ENCODE data around the gene SUPT6H.
A peak's percentile ranks its signal among the peaks of the same experiment; 100 is the strongest.

SUPT6H gene

GRCh38 chr17:28717578-28718332, 55.8 kb downstream of the SUPT6H start, which contains the start of gene RAB34:
Gene RAB34 (minus strand): TSS chr17:28717868. CDS start chr17:28717266, 602 bp downstream.
- Histone ChIP-seq H3K4ac (ENCODE audit: low read depth in 1 of 2, low read length in 2 of 2) (peak within 1 kb of the TSS; percentile 88 to 97), H3K27me3 (ENCODE audit: control insufficient read depth in 1 of 2, insufficient read depth in 1 of 2, low read length in 2 of 2) (no peaks in the 10 kb centered on the region), H2BK12ac (ENCODE audit: low read length in 2 of 2) (peak within 1 kb of the TSS; percentile 85 to 90), H3K4me1 (ENCODE audit: control insufficient read depth, insufficient read depth, low read depth, low read length) (peaks cover 21% of the 10 kb centered on the region), H2BK15ac (ENCODE audit: low read depth, poor library complexity, severe bottlenecking) (peak within 1 kb of the TSS; percentile 87), H3K9me3 (ENCODE audit: control insufficient read depth, low read length) (no peaks in the 10 kb centered on the region), H3K18ac (ENCODE audit: low read depth in 1 of 2, low read length in 2 of 2) (peak within 1 kb of the TSS; percentile 96 to 98), H2AK5ac (ENCODE audit: low read length, severe bottlenecking) (peak within 1 kb of the TSS; percentile 78), H3K4me2 (ENCODE audit: low read length, poor library complexity, severe bottlenecking) (peak within 1 kb of the TSS; percentile 78), H2BK5ac (ENCODE audit: low read depth, low read length, poor library complexity, severe bottlenecking) (peak within 1 kb of the TSS; percentile 99), H3K9ac (ENCODE audit: low read length) (peak within 1 kb of the TSS; percentile 95), H2AFZ (ENCODE audit: low read depth, low read length) (peak within 1 kb of the TSS; percentile 60), H3K36me3 (ENCODE audit: control insufficient read depth in 1 of 2, insufficient read depth in 2 of 2, low read depth in 1 of 2, low read length in 2 of 2) (peaks cover 41 to 48% of the 10 kb centered on the region in 2 experiments), H4K91ac (ENCODE audit: low read length) (peak within 1 kb of the TSS; percentile 88), H3K79me1 (replicated peaks; ENCODE audit: low read length, poor library complexity, severe bottlenecking) (peaks cover 10% of the 10 kb centered on the region), H4K8ac (ENCODE audit: low read length) (peak within 1 kb of the TSS; percentile 93), H3K4me3 (ENCODE audit: insufficient read depth in 1 of 2, low read depth in 1 of 2, low read length in 2 of 2) (peak within 1 kb of the TSS; percentile 73 to 99), H3K23ac (ENCODE audit: low read length in 2 of 2) (peak within 1 kb of the TSS; percentile 46 to 67), H3K14ac (ENCODE audit: low read length in 2 of 2) (peak within 1 kb of the TSS in 1 of 2 experiments; percentile 93), H3K27ac (ENCODE audit: low read length, poor library complexity, severe bottlenecking) (peak within 1 kb of the TSS; percentile 98), H2BK120ac (ENCODE audit: low read depth, low read length) (peak within 1 kb of the TSS; percentile 65)
- DNase-seq = peak; percentile 94
- 2% methylated on average over 48 of the region's 60 CpGs for WGBS

- no peak overlapping the region for H3K23ac ChIP-seq (ENCODE audit: low read length in 2 of 2)
- H2BK12ac ChIP-seq (ENCODE audit: low read length in 2 of 2) = peak overlapping the region; percentile 7 to 14
These were observed 56.5 kb downstream of the SUPT6H start for GRCh38 chr17:28718333-28719020.

GRCh38 chr17:28719021-28719433, 57.0 kb downstream of the SUPT6H start:
- H2BK12ac ChIP-seq (ENCODE audit: low read length in 2 of 2) = peak overlapping the region in 1 of 2 experiments; percentile 78
- H3K27me3 ChIP-seq (ENCODE audit: control insufficient read depth in 1 of 2, insufficient read depth in 1 of 2, low read length in 2 of 2) = no peaks in the 10 kb centered on the region
- no peak for DNase-seq
- WGBS = 15% methylated on average over 17 of the region's 18 CpGs
- H3K9ac ChIP-seq (ENCODE audit: low read length) = peak overlapping the region; percentile 95
- H3K4me1 ChIP-seq (ENCODE audit: control insufficient read depth, insufficient read depth, low read depth, low read length) = peaks cover 22% of the 10 kb centered on the region
- peak overlapping the region; percentile 70 for H4K91ac ChIP-seq (ENCODE audit: low read length)
- no peak overlapping the region for H2BK5ac ChIP-seq (ENCODE audit: low read depth, low read length, poor library complexity, severe bottlenecking)
- H3K4me2 ChIP-seq (ENCODE audit: low read length, poor library complexity, severe bottlenecking) = peak overlapping the region; percentile 39
- H3K27ac ChIP-seq (ENCODE audit: low read length, poor library complexity, severe bottlenecking) = peak overlapping the region; percentile 98
- H3K4ac ChIP-seq (ENCODE audit: low read depth in 1 of 2, low read length in 2 of 2) = peak overlapping the region in 1 of 2 experiments; percentile 84
- H3K18ac ChIP-seq (ENCODE audit: low read depth in 1 of 2, low read length in 2 of 2) = peak overlapping the region; percentile 69 to 85
- H2AFZ ChIP-seq (ENCODE audit: low read depth, low read length) = no peak overlapping the region
- H2AK5ac ChIP-seq (ENCODE audit: low read length, severe bottlenecking) = peak overlapping the region; percentile 25
- no peak overlapping the region for H2BK15ac ChIP-seq (ENCODE audit: low read depth, poor library complexity, severe bottlenecking)
- peak overlapping the region; percentile 1 for H2BK120ac ChIP-seq (ENCODE audit: low read depth, low read length)
- peak overlapping the region in 1 of 2 experiments; percentile 43 for H3K23ac ChIP-seq (ENCODE audit: low read length in 2 of 2)
- H3K4me3 ChIP-seq (ENCODE audit: insufficient read depth in 1 of 2, low read depth in 1 of 2, low read length in 2 of 2) = peak overlapping the region; percentile 20 to 99
- peak overlapping the region; percentile 65 for H4K8ac ChIP-seq (ENCODE audit: low read length)
- H3K79me1 ChIP-seq (replicated peaks; ENCODE audit: low read length, poor library complexity, severe bottlenecking) = peaks cover 7% of the 10 kb centered on the region
- peaks cover 39 to 52% of the 10 kb centered on the region in 2 experiments for H3K36me3 ChIP-seq (ENCODE audit: control insufficient read depth in 1 of 2, insufficient read depth in 2 of 2, low read depth in 1 of 2, low read length in 2 of 2)
- H3K9me3 ChIP-seq (ENCODE audit: control insufficient read depth, low read length) = no peaks in the 10 kb centered on the region
- H3K14ac ChIP-seq (ENCODE audit: low read length in 2 of 2) = no peak overlapping the region

More at GRCh38 chr17:28718333-28719020, 56.5 kb downstream of the SUPT6H start:
- H3K36me3 ChIP-seq (ENCODE audit: control insufficient read depth in 1 of 2, insufficient read depth in 2 of 2, low read depth in 1 of 2, low read length in 2 of 2) = peaks cover 44 to 51% of the 10 kb centered on the region in 2 experiments
- H2AK5ac ChIP-seq (ENCODE audit: low read length, severe bottlenecking) = peak overlapping the region; percentile 78
- peak overlapping the region; percentile 99 for H2BK5ac ChIP-seq (ENCODE audit: low read depth, low read length, poor library complexity, severe bottlenecking)
- peak overlapping the region; percentile 98 for H3K27ac ChIP-seq (ENCODE audit: low read length, poor library complexity, severe bottlenecking)
- H3K18ac ChIP-seq (ENCODE audit: low read depth in 1 of 2, low read length in 2 of 2) = peak overlapping the region; percentile 60 to 98
- peaks cover 9% of the 10 kb centered on the region for H3K79me1 ChIP-seq (replicated peaks; ENCODE audit: low read length, poor library complexity, severe bottlenecking)
- DNase-seq = no peak
- peaks cover 22% of the 10 kb centered on the region for H3K4me1 ChIP-seq (ENCODE audit: control insufficient read depth, insufficient read depth, low read depth, low read length)
- no peak overlapping the region for H2AFZ ChIP-seq (ENCODE audit: low read depth, low read length)
- peak overlapping the region; percentile 61 for H3K4me2 ChIP-seq (ENCODE audit: low read length, poor library complexity, severe bottlenecking)
- H3K14ac ChIP-seq (ENCODE audit: low read length in 2 of 2) = no peak overlapping the region
- H2BK120ac ChIP-seq (ENCODE audit: low read depth, low read length) = peak overlapping the region; percentile 65
- peak overlapping the region; percentile 93 for H4K8ac ChIP-seq (ENCODE audit: low read length)
- H2BK15ac ChIP-seq (ENCODE audit: low read depth, poor library complexity, severe bottlenecking) = no peak overlapping the region
- peak overlapping the region; percentile 79 to 84 for H3K4ac ChIP-seq (ENCODE audit: low read depth in 1 of 2, low read length in 2 of 2)
- peak overlapping the region; percentile 45 to 99 for H3K4me3 ChIP-seq (ENCODE audit: insufficient read depth in 1 of 2, low read depth in 1 of 2, low read length in 2 of 2)
- H3K27me3 ChIP-seq (ENCODE audit: control insufficient read depth in 1 of 2, insufficient read depth in 1 of 2, low read length in 2 of 2) = no peaks in the 10 kb centered on the region
- H4K91ac ChIP-seq (ENCODE audit: low read length) = peak overlapping the region; percentile 43
- WGBS = 6% methylated on average over 15 of the region's 18 CpGs
- H3K9ac ChIP-seq (ENCODE audit: low read length) = peak overlapping the region; percentile 95
- no peaks in the 10 kb centered on the region for H3K9me3 ChIP-seq (ENCODE audit: control insufficient read depth, low read length)
